Measurements from ENCODE around the gene KCNH2. TPM values are rescaled to one million over a fixed set of nuclear protein-coding genes. Genes with fewer than 3 reads are reported as not detected.

Gene KCNH2
- total RNA-seq, 1 experiment from 2014 or later, result 1.8 TPM

GRCh38 chr7:151010037-151010306 lies 31.9 kb upstream of the KCNH2 start:
- 0 out of 2 replicates have a peak overlapping the region, but pooled peaks have one; percentile 34 for H3K27ac ChIP-seq (ENCODE audit: low read length)
- intact Hi-C loops (cut with micrococcal nuclease; ENCODE audit: unreplicated experiment) (no loop called here), in situ Hi-C loops (cut with HindIII; ENCODE audit: low pct_unique_long_range_greater_than_20kb, low sequenced_read_pairs) (no loop called here)
- H3K4me1 ChIP-seq (ENCODE audit: control insufficient read depth, insufficient read depth, low read length), result peaks cover 34% of the 10 kb centered on the region
- ATAC-seq, result no peak
- no peaks in the 10 kb centered on the region for H3K9me3 ChIP-seq (ENCODE audit: control insufficient read depth, insufficient read depth, low read depth, low read length)
- POLR2A ChIA-PET, result interaction anchor here (0.7 kb wide), 1 partner anchor 1506 kb away, joined by 4 read pairs; no protein-coding TSS in a partner anchor
- no TSS peak for BruUV-seq (replicated peaks)
- TF ChIP-seq POLR2AphosphoS5 (IDR thresholded peaks at IDR 0.05; ENCODE audit: low read depth, low read length), result no peak
- CTCF ChIA-PET, result interaction anchor here (0.6 to 2.4 kb wide), 10 partner anchors 9 to 112 kb away, joined by 3 to 16 read pairs (median 4); partner anchors contain the start of gene FASTK
- no peak overlapping the region; a peak in 1 of 4 replicates for H3K4me3 ChIP-seq (ENCODE audit: low read depth in 2 of 2, low read length in 2 of 2)
- no peaks in the 10 kb centered on the region for H3K36me3 ChIP-seq (ENCODE audit: control insufficient read depth, insufficient read depth, low read length)
- DNase-seq (ENCODE audit: low read depth, low spot score), result no peak
- H3K27me3 ChIP-seq (ENCODE audit: control insufficient read depth, insufficient read depth, low read length), result no peaks in the 10 kb centered on the region

- Histone ChIP-seq H3K4me3 (ENCODE audit: low read depth in 2 of 2, low read length in 2 of 2) (no peak overlapping the region; a peak in 1 of 4 replicates), H3K27ac (ENCODE audit: low read length) (no peak overlapping the region), H3K36me3 (ENCODE audit: control insufficient read depth, insufficient read depth, low read length) (no peaks in the 10 kb centered on the region), H3K4me1 (ENCODE audit: control insufficient read depth, insufficient read depth, low read length) (peaks cover 34% of the 10 kb centered on the region), H3K9me3 (ENCODE audit: control insufficient read depth, insufficient read depth, low read depth, low read length) (no peaks in the 10 kb centered on the region), H3K27me3 (ENCODE audit: control insufficient read depth, insufficient read depth, low read length) (no peaks in the 10 kb centered on the region)
- DNase-seq (ENCODE audit: low read depth, low spot score) (no peak), ATAC-seq (no peak)
- POLR2A ChIA-PET, result interaction anchor here (0.7 kb wide), 1 partner anchor 1505 kb away, joined by 4 read pairs; no protein-coding TSS in a partner anchor
- in situ Hi-C loops (cut with HindIII; ENCODE audit: low pct_unique_long_range_greater_than_20kb, low sequenced_read_pairs), result no loop called here
- TF ChIP-seq SIN3A (IDR thresholded peaks at IDR 0.05; ENCODE audit: borderline replicate concordance, insufficient read depth, low read depth, low read length), result no peak
- TF ChIP-seq REST (IDR thresholded peaks at IDR 0.05; ENCODE audit: insufficient read depth in 1 of 2, low read depth in 2 of 2, low read length in 1 of 2), result no peak
- no peak for TF ChIP-seq POLR2AphosphoS5 (IDR thresholded peaks at IDR 0.05; ENCODE audit: low read depth, low read length)
- TF ChIP-seq CTCF (IDR thresholded peaks at IDR 0.05), result no peak
- TF ChIP-seq TCF7L2 (IDR thresholded peaks at IDR 0.05; ENCODE audit: low read depth, low read length), result no peak
- CTCF ChIA-PET, result interaction anchor here (0.6 to 2.4 kb wide), 10 partner anchors 9 to 111 kb away, joined by 3 to 16 read pairs (median 4); partner anchors contain the start of genes ABCB8 and FASTK
- BruUV-seq (replicated peaks), result no TSS peak
- intact Hi-C loops (cut with micrococcal nuclease; ENCODE audit: unreplicated experiment), result no loop called here
These were observed 31.4 kb upstream of the KCNH2 start for GRCh38 chr7:151009327-151010036.
